SHP77 (cell line): Measurements from ENCODE around the gene RTP3.

Experiments
- DNase-seq, 2 experiments: peaks; one replicate each; lab custom pipeline; 2025; lab: John Stamatoyannopoulos, UW

Gene RTP3

DNA sequence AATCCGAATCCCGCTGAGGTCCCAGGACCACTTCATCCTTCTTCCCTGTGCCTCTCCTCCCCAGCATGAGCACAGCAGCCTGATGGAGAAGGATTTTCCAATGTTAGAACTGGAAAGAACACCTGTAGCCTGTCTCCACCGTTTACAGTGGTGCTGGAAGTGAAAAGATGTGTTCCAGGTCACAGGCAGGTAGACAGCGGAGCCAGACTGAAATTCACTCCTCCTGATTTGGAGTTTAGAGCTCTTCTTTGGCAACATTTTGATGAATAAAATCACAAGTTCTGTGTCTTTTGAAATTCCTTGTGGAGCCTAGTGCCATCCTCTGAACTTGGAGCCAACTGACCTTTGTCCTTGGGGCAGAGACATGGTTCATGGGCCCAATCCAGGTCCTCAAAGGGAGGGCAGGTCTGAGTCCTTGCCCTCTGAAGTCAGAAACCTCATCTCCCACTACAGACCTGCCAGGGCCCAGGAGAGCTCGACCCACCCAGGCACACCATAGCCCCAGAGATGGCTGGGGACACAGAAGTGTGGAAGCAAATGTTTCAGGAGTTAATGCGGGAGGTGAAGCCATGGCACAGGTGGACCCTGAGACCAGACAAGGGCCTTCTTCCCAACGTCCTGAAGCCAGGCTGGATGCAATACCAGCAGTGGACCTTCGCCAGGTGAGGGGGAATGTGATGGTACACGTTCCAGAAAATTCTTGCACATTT lies at the start of gene RTP3:
RTP3 (plus strand) TSS at position 421 of the 710 bp plus-strand sequence; CDS start at position 508, 87 bp downstream.
- no peak for DNase-seq

DNA sequence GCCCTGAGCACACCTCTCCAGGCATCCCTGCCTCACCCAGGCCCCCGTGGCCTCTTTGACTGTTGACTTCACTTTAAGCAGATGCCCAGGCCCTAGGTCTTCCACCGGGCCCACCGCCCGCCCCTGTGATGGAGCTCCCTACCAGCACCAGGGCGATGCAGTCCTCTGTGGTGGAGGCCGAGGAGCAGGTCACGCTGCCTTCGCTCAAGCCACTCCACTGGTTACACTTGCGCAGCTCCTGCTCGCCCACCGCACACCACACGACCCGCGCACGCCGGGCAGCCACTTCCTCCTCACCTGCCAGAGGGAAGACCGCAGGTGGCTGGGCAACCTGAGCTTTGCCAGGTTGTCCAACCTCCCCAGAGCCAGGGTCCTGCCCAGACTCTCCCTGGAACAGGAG lies 49.1 kb upstream of the RTP3 start:
- DNase-seq: no peak

DNA sequence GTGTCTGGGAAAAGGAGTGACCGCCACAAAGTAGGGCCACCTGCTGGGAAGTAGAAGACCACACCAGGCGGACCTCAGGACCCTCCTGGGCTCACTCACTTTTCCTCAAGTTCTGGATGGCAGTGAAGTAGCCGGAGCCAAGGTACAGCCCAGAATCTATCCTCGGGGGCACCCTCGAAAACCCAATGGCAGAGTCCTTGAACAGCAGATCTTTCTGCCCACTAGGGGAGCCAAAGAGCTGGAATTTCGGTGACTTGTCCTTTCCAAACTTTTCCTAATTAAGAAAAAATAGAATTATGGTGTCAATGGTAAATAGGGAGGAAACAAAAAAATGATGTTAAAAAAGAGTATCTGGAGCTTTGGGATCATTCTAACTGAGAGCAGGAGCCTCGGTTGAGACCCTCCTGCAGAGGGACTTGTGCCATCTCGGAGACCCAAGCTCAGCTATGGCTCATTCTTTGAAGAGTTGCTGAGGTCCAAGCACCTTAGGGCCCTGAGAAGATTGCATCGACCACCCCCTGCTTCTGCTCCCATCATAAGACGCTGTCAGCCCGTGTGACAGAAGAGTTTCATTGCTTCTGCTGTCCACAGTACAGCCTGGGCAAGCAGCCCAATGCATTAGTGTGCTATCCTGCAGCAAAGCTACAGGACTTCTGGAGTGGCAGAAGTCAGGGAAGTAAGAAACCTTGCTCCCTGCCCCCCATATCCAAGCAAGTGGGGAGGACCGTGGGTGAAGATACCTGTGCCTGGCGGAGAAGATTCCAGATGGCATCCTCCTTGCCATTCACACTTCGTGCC lies 47.8 kb upstream of the RTP3 start:
- DNase-seq: no peak

DNA sequence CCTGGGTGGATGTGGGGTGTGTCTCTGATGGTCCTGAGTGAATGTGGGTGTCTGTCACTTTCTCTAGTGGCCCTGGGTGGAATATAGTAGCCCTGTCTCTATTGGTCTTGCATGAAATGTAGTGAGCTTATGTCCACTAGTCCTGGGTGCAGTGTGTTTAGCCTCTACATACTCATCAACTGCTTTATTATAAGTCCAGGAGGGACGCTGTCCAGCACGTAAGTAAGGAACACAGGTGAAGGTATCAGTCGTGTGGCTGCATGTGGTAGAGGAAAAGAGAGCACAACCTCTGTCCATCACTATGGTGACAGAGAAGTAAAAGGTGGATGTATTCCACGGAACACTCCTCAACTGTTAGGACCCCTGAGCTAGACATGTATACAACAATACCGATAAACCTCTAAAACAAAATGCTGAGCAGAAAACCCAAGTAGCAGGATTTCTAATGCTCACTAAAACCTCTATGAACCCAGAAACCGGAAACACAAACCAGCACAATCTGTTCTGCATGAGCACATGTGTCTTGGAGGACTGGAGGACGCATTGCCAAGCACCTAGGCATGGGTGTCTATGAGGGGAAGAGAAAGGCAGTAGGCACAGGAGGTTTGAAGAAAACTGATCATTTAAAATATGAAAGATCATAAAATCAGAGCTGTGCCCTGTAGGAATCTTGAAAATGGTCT lies 44.1 kb upstream of the RTP3 start:
- no peak for DNase-seq

- DNase-seq: no peak
Measured at GRCh38 chr3:46454209-46454595, 43.6 kb upstream of the RTP3 start.

- DNase-seq: no peak
Measured at GRCh38 chr3:46454606-46455005, 43.2 kb upstream of the RTP3 start.

GRCh38 chr3:46455231-46456115 lies 42.3 kb upstream of the RTP3 start:
- DNase-seq: no peak

GRCh38 chr3:46456118-46456517 lies 41.7 kb upstream of the RTP3 start:
- DNase-seq: no peak

DNA sequence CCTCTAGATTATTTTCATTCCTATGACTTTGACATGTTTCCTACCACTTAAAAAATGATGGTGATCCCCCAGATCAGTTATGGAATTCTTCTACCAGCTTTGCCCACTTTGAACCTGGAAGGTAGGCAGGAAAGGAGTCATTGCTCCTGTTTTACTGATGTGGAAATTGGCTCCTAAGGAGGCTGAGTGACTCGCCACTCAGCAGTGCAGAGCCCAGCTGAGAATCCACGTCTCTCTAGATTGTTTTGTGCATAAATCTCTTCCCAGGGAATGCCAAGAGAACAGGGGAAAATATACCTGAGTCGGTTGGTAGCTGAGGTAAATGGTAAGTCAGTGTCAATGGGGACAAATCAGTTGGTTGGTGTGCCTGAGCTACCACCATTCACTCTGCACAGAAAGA lies 37.7 kb upstream of the RTP3 start:
- DNase-seq: no peak

DNA sequence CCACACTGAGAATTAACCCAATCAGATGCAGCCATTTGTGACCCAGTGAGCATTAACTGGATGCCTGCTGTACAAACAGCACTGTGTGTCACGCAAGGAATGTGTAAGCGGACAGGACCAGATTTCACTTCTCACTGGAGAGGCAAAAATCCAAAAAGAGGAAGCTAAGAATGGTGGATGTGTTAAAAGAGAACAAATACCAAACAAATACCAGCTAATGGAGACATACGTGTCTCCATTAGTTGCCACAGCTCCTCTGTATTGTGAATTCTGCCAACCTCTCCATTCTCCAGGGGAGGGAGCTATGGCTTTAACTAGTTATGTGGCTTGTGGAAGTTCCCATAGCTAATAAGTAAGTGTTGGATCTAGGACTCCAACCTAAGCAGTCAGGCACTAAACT lies 35.7 kb upstream of the RTP3 start:
- no peak for DNase-seq

DNA sequence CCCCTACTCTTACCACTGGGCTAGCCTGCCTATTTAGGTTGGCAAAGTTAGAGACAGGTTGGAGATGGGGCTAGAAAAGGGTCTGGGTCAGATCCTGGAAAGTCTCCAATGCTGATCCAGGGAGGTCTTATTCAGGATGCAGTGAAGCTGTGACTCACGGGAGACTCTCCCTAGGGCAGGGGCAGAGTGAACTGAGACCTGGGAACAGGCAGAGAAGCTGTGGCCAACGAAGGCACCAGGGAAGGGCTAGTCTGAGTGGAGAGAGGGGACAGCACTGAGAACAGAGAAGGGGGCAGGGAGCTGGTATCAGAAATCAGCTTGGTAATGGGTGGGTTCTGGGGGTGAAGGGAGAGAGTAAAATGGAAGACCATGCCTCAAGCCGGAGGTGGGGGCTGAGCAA lies 35.3 kb upstream of the RTP3 start:
- DNase-seq: no peak

- DNase-seq: no peak
Measured at GRCh38 chr3:46463120-46463867, 34.5 kb upstream of the RTP3 start.

GRCh38 chr3:46463868-46464241 lies 33.9 kb upstream of the RTP3 start:
- no peak for DNase-seq

- DNase-seq: no peak
Measured at GRCh38 chr3:46464326-46465195, 33.2 kb upstream of the RTP3 start, which contains the start of gene LTF. Gene LTF, minus strand, starts transcription at chr3:46464905. Its CDS starts 38 bp downstream, at chr3:46464867.

- DNase-seq: no peak
Measured at GRCh38 chr3:46465196-46465520, 32.6 kb upstream of the RTP3 start.

DNA sequence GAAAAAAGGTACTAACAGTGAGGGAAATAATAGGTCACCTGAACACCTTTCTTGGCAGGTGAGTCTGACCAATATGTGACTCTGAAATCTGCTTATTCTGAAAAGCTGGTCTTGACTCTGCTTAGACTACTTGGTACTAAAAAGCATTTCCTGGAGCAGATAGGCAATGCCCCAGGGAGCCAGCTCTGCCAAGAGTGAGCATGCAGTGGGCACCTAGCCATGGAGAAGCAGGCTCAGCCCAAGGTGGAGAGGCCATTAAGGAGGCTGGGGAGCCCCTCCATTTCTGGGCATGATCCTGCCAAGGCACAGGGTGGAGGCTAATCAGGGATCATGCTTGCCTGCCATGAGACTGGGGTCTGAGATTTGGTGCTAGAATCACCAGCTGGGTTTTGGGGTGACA lies 31.5 kb upstream of the RTP3 start:
- no peak for DNase-seq

DNA sequence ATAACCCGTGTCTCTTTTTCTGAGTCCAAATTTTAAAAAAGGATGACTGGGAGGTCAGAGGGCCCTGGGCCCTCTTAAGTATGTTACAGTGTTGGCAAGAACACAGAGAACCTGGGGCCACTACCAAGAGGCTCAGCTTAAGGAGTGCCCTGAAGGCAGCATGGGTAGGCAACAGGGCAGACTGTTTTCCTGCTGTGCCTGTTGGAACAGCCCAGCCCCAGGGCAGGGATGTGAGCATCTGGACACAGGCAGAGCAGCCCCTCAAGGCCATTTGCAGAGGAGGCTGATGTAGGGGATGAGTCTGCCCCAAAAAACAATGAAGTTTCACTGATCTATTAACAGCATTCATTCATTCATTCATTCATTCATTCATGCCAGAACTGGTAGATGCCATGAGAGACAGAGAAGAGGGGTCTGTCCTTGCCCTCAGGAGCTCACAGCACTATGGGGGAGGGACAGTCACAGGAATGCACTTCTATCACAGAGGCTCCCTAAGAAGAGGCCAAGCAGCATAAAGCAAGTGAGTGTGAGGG lies 30.8 kb upstream of the RTP3 start:
- DNase-seq: no peak

DNA sequence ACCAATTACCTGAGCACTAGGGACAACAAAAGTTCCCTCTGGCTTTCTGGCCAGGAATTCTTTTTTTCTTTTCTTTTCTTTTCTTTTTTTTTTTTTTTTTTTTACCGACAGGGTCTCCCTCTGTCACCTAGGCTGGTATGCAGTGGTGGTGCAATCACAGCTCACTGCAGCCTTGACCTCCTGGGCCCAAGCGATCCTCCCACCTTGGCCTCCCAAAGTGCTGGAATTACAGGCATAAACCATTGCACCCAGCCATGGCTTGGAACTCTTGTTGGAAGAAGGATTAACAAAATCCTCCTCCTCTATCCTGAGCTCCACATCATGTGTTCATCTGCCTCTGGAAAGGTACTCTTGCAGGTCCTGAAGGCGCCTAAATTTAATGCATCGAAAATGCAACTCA lies 30.2 kb upstream of the RTP3 start:
- DNase-seq: no peak

DNA sequence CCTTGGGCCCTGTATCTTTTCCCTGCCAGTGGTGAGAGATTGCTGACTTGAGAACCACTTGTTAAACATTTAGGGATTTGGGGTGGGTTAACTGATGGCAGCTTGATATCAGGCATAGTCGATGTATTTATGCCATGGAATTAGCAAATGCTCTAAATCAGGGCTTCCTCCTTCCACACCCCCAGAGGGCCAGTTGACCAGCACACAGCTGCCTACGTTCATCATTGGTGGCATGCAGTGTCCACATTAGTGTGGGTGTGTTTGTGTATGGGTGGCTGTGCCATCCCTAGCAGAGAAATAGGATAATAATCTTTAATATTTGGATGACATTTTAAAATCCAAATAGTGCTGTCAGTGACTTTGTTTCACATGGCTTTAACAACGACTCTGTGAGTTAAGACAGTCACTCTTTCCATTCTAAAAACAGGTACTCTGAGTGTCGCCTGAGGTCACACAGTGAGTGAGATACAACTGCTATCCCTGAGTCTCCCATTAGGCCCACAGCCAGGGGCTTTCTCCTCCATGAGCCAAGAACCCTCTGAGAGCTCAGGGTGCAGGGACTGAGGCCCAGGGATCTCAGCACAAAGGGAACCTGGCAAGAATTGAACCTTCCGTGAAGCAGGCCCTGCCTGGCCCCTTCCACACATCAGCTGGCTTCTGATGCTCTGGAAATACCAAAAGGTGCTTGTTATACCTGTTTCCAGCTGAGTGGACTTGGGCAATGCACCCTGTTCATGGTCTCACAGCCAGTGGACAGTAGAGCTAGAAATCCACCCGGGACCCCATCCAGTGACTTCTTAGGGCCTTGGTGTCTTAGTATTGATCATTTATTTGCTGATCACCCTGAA lies 28.8 kb upstream of the RTP3 start:
- no peak for DNase-seq
